PC-9 (cell line): Measurements from ENCODE around the gene UNC93A.

ENCODE experiments used
- EZH2 ChIP-seq: fragments of 200-600 bp; sonication (generic); IDR thresholded peaks from 2 replicates; pipeline ENCODE4 v1.8.0; 2017; ENCODE audit warnings: antibody characterized with exemption, low read depth
- TF ChIP-seq, protein P1 (sequence below): fragments of 200-600 bp; sonication (generic); conservative IDR thresholded peaks from 2 replicates; pipeline ENCODE4 v1.6.1; 2017; ENCODE audit warnings: mixed run types, antibody characterized with exemption, mild to moderate bottlenecking, moderate library complexity

- TF ChIP-seq, protein P1, sequence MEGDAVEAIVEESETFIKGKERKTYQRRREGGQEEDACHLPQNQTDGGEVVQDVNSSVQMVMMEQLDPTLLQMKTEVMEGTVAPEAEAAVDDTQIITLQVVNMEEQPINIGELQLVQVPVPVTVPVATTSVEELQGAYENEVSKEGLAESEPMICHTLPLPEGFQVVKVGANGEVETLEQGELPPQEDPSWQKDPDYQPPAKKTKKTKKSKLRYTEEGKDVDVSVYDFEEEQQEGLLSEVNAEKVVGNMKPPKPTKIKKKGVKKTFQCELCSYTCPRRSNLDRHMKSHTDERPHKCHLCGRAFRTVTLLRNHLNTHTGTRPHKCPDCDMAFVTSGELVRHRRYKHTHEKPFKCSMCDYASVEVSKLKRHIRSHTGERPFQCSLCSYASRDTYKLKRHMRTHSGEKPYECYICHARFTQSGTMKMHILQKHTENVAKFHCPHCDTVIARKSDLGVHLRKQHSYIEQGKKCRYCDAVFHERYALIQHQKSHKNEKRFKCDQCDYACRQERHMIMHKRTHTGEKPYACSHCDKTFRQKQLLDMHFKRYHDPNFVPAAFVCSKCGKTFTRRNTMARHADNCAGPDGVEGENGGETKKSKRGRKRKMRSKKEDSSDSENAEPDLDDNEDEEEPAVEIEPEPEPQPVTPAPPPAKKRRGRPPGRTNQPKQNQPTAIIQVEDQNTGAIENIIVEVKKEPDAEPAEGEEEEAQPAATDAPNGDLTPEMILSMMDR = no peak
- TF ChIP-seq EZH2 = no peak
These were observed 3.1 kb downstream of the UNC93A start for GRCh38 chr6:167294241-167294640.
